Measurements from ENCODE around the gene NFATC1. TPM values are rescaled to one million over a fixed set of nuclear protein-coding genes. Genes with fewer than 3 reads are reported as not detected.

NFATC1 gene
- total and polyA plus RNA-seq, 2 experiments from 2014 or later = 7.5 to 9.8 TPM

- Histone ChIP-seq H3K36me3 (ENCODE audit: low read depth) (no peaks in the 10 kb centered on the region), H4K20me1 (ENCODE audit: insufficient read depth) (no peaks in the 10 kb centered on the region), H3K79me2 (ENCODE audit: insufficient read depth) (no peaks in the 10 kb centered on the region), H3K9me2 (ENCODE audit: insufficient read depth) (no peaks in the 10 kb centered on the region), H3K4me1 (ENCODE audit: insufficient read depth) (no peaks in the 10 kb centered on the region), H3K27ac (no peak overlapping the region), H3F3A (ENCODE audit: insufficient read depth) (no peaks in the 10 kb centered on the region), H3K4me3 (no peak overlapping the region), H3K4me2 (ENCODE audit: unreplicated experiment) (no peak overlapping the region), H3K9me3 (ENCODE audit: low read depth) (no peaks in the 10 kb centered on the region), H3K9ac (no peak overlapping the region), H3K27me3 (replicated peaks; ENCODE audit: insufficient read depth) (no peaks in the 10 kb centered on the region), H2AFZ (no peak overlapping the region)
- no peak for DNase-seq
- TF ChIP-seq EZH2phosphoT487 (IDR thresholded peaks at IDR 0.05; ENCODE audit: insufficient read depth, low read depth) = no peak
- no peak for TF ChIP-seq EZH2 (IDR thresholded peaks at IDR 0.05; ENCODE audit: insufficient read depth, poor library complexity, severe bottlenecking)
- in situ Hi-C loops (cut with MboI) = no loop called here
- WGBS, 2 experiments (ENCODE audit: low coverage in 1 of 2, low lambda C conversion rate in 2 of 2, missing lambda C conversion rate in 2 of 2) = 89% methylated on average over 22 of the region's 22 CpGs
These were observed 122.4 kb downstream of the NFATC1 start for GRCh38 chr18:79518028-79518682.

- Histone ChIP-seq H3K9me3 (ENCODE audit: low read depth) (no peaks in the 10 kb centered on the region), H3K4me1 (ENCODE audit: insufficient read depth) (no peaks in the 10 kb centered on the region), H3K4me2 (ENCODE audit: unreplicated experiment) (no peak overlapping the region), H3K4me3 (no peak overlapping the region), H4K20me1 (ENCODE audit: insufficient read depth) (no peaks in the 10 kb centered on the region), H3K36me3 (ENCODE audit: low read depth) (no peaks in the 10 kb centered on the region), H3K79me2 (ENCODE audit: insufficient read depth) (no peaks in the 10 kb centered on the region), H3F3A (ENCODE audit: insufficient read depth) (no peaks in the 10 kb centered on the region), H3K27me3 (replicated peaks; ENCODE audit: insufficient read depth) (no peaks in the 10 kb centered on the region), H3K9ac (no peak overlapping the region), H3K27ac (no peak overlapping the region), H2AFZ (no peak overlapping the region), H3K9me2 (ENCODE audit: insufficient read depth) (no peaks in the 10 kb centered on the region)
- no peak for DNase-seq
- in situ Hi-C loops (cut with MboI) = no loop called here
- WGBS, 2 experiments (ENCODE audit: low coverage in 1 of 2, low lambda C conversion rate in 2 of 2, missing lambda C conversion rate in 2 of 2) = 88 to 89% methylated on average over 14 of the region's 14 CpGs
- TF ChIP-seq EZH2phosphoT487 (IDR thresholded peaks at IDR 0.05; ENCODE audit: insufficient read depth, low read depth) (no peak), EZH2 (IDR thresholded peaks at IDR 0.05; ENCODE audit: insufficient read depth, poor library complexity, severe bottlenecking) (no peak)
These were observed 123.0 kb downstream of the NFATC1 start for GRCh38 chr18:79518683-79519128.

- WGBS, 2 experiments (ENCODE audit: low coverage in 1 of 2, low lambda C conversion rate in 2 of 2, missing lambda C conversion rate in 2 of 2) = 84 to 85% methylated on average over 37 of the region's 37 CpGs
- Histone ChIP-seq H3K4me3 (no peak overlapping the region), H3F3A (ENCODE audit: insufficient read depth) (no peaks in the 10 kb centered on the region), H3K9me2 (ENCODE audit: insufficient read depth) (no peaks in the 10 kb centered on the region), H3K4me2 (ENCODE audit: unreplicated experiment) (no peak overlapping the region), H3K79me2 (ENCODE audit: insufficient read depth) (no peaks in the 10 kb centered on the region), H3K4me1 (ENCODE audit: insufficient read depth) (no peaks in the 10 kb centered on the region), H2AFZ (no peak overlapping the region), H3K36me3 (ENCODE audit: low read depth) (no peaks in the 10 kb centered on the region), H3K9me3 (ENCODE audit: low read depth) (no peaks in the 10 kb centered on the region), H3K9ac (no peak overlapping the region), H4K20me1 (ENCODE audit: insufficient read depth) (no peaks in the 10 kb centered on the region), H3K27me3 (replicated peaks; ENCODE audit: insufficient read depth) (no peaks in the 10 kb centered on the region), H3K27ac (no peak overlapping the region)
- DNase-seq = no peak
- in situ Hi-C loops (cut with MboI) = no loop called here
- no peak for TF ChIP-seq EZH2 (IDR thresholded peaks at IDR 0.05; ENCODE audit: insufficient read depth, poor library complexity, severe bottlenecking)
- no peak for TF ChIP-seq EZH2phosphoT487 (IDR thresholded peaks at IDR 0.05; ENCODE audit: insufficient read depth, low read depth)
These were observed 124.2 kb downstream of the NFATC1 start for GRCh38 chr18:79519751-79520477.

GRCh38 chr18:79520478-79521390, 125.0 kb downstream of the NFATC1 start:
- Histone ChIP-seq H3F3A (ENCODE audit: insufficient read depth) (no peaks in the 10 kb centered on the region), H3K4me3 (no peak overlapping the region), H3K79me2 (ENCODE audit: insufficient read depth) (no peaks in the 10 kb centered on the region), H4K20me1 (ENCODE audit: insufficient read depth) (no peaks in the 10 kb centered on the region), H3K27me3 (replicated peaks; ENCODE audit: insufficient read depth) (no peaks in the 10 kb centered on the region), H3K27ac (no peak overlapping the region), H3K36me3 (ENCODE audit: low read depth) (no peaks in the 10 kb centered on the region), H3K9ac (no peak overlapping the region), H3K9me2 (ENCODE audit: insufficient read depth) (no peaks in the 10 kb centered on the region), H3K4me1 (ENCODE audit: insufficient read depth) (no peaks in the 10 kb centered on the region), H3K9me3 (ENCODE audit: low read depth) (no peaks in the 10 kb centered on the region), H2AFZ (no peak overlapping the region), H3K4me2 (ENCODE audit: unreplicated experiment) (no peak overlapping the region)
- no peak for TF ChIP-seq EZH2phosphoT487 (IDR thresholded peaks at IDR 0.05; ENCODE audit: insufficient read depth, low read depth)
- no peak for TF ChIP-seq EZH2 (IDR thresholded peaks at IDR 0.05; ENCODE audit: insufficient read depth, poor library complexity, severe bottlenecking)
- 74 to 92% methylated on average over 3 to 9 of the region's 9 CpGs for WGBS, 2 experiments (ENCODE audit: low coverage in 1 of 2, low lambda C conversion rate in 2 of 2, missing lambda C conversion rate in 2 of 2)
- in situ Hi-C loops (cut with MboI) = no loop called here
- no peak for DNase-seq
